GM12874 (cell line): Measurements from ENCODE around the gene NRP1.
A peak's percentile ranks its signal among the peaks of the same experiment; 100 is the strongest.

Experiments
- TF ChIP-seq, protein P1 (sequence below): IDR thresholded peaks from 2 replicates; pipeline ENCODE4 v1.5.1; 2011; ENCODE audit warnings: low read depth, mild to moderate bottlenecking, control low read depth, low read length, moderate library complexity; ENCODE audit not compliant: insufficient read depth

The NRP1 gene

GRCh38 chr10:33335551-33335800 is 1.0 kb upstream of the NRP1 start:
- TF ChIP-seq, protein P1, sequence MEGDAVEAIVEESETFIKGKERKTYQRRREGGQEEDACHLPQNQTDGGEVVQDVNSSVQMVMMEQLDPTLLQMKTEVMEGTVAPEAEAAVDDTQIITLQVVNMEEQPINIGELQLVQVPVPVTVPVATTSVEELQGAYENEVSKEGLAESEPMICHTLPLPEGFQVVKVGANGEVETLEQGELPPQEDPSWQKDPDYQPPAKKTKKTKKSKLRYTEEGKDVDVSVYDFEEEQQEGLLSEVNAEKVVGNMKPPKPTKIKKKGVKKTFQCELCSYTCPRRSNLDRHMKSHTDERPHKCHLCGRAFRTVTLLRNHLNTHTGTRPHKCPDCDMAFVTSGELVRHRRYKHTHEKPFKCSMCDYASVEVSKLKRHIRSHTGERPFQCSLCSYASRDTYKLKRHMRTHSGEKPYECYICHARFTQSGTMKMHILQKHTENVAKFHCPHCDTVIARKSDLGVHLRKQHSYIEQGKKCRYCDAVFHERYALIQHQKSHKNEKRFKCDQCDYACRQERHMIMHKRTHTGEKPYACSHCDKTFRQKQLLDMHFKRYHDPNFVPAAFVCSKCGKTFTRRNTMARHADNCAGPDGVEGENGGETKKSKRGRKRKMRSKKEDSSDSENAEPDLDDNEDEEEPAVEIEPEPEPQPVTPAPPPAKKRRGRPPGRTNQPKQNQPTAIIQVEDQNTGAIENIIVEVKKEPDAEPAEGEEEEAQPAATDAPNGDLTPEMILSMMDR, result no peak

GRCh38 chr10:33334805-33335550 is 511 bp upstream of the NRP1 start:
- TF ChIP-seq, protein P1, result peak; percentile 20; the same call in 1 of the 2 replicates

DNA sequence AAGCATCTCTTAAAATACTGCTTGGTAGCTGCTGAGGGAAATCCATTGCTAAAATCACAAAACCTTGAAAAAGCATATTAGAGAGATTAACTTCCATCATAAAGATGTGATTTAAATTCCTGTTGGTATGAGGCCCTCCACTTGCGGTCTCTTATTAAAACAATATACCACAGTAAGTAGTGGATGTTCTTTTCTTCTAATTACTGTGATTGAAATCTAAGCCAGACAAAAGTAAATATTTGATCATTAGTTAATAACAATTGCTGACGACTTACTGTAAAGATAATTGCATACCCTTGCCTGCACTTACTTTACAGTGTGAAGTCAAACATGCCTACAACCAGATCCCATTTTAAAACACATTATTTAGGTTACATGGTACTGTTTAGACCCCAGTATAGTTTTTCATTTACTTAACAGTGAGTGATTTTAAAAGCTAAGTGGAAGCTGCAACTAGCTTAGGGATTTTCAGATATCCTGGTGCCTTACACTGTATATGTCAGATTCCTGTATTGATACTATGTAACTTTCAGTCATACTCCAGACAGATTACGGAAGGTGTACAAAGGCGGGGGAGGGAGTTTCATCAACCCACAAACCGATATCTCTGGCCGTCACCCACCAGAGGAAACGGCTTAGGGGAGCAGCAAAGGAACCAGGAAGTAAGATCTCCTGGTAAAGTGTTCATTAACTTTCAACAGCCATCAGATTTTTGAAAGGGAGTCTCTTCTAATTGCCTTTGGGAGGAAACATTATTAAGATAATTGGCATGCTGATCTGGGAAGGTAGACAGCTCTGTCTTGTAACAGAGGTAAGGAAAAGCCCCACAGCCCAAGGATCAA is 986 bp downstream of the NRP1 start:
- TF ChIP-seq, protein P1, result no peak

DNA sequence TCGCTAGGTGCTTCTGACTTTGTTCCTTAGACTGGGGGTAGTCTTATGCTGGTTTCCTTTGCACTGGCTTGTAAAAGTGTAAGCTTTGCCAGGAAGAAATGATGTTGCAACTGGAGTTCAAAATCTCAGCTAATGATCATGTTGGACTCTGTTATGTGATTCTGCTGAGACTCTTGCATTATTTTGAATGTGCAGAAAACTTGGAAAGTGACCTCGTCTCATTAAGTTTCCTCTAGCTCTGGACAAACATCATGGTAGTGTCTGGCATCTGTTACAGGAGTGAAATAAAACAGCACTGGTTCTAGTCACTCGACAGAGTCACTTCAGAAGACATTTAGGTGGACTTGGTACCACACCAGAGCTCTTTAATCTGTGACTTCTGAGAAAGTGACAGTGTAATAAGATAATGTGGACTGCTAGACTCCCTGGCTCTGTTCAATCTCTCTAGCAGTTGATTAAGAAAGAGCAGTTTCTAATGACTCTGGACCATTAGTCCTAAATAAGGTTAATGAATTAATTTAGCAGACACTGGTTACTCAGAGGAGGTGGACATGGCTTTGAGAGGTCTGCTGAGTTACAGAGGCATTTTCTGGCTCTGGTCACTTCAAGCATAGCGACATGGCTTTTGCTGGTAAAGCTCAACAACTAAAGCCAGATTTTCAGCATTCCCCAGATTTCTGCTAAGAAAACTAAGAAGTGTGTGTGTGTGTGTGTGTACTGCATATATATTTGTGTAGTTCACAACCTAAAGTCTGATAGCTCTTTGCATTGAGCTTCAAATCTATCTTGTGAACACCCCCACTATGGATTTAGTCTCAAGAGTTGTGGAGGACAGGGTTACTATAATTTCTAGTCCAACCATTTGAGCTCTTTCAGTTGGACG is 2.0 kb downstream of the NRP1 start:
- TF ChIP-seq, protein P1, result no peak

DNA sequence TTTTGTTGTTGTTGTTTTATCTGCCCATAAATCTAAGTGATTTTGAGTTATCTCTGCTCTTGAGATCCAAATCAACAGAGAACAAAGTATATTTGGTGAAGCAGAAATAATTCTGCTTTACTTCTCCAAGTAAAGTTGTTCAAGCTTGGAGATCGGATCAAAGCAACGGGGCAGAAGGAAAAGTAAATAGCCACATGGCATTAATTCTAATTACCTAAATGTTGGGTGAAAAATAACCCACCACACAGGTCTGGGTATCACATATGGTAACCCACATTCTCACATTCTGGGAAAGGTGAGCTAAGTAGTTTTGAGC is 3.1 kb downstream of the NRP1 start:
- TF ChIP-seq, protein P1, result no peak

DNA sequence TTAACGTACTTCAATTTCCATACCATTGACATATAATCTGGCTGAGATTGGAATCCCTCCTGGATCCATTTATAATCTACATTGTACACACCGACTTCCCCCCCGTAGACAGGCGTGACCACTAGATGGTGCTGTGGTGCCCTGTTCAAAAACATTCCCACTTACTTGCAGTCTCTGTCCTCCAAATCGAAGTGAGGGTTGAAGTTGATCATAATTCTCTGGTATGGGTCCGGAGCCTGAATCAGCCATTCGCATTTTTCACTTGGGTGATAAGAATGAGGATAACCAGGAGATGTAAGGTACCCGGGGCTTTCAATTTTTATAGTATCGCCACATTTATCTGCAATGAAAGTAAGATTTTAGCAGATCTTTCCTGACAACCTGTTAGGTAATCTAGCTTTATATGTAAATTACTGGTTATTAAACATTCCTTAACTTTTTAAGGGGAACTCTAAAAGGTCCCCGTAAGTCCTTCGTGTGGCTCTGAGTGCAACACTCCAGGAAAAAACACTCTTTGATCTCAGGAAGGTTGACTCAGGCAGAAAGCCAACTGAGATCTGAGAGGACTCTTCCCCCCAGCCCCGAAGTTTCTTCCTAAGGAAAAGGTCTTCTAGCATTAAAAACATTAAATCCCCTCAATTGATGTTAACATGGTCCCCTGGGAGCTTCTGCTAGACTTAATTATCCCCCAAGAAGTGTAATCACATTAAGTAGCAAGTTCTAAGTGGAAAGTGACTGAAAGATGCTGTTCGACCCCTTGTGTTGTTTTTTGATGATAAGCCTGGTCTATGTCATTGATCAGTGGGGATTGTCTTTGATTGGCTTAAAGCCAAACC is 3.7 kb downstream of the NRP1 start:
- TF ChIP-seq, protein P1, result peak; percentile 86
